ENCODE results near the gene PTGER1.
"Not testable (repeated sequence)": the region's sequence is repeated elsewhere in the genome, so short reads cannot be mapped to it uniquely, and the experiment has no call there.

Gene PTGER1

GRCh38 chr19:14473978-14474578 lies 1.1 kb downstream of the PTGER1 start:
- Mint-ChIP-seq H3K4me1 (ENCODE audit: low read depth) (peaks cover 45% of the 10 kb centered on the region), H3K27me3 (peaks cover 68% of the 10 kb centered on the region), H3K27ac (no peak overlapping the region), H3K9me3 (no peaks in the 10 kb centered on the region), H3K36me3 (ENCODE audit: low read depth) (peaks cover 48% of the 10 kb centered on the region), H3K4me3 (no peak overlapping the region)
- intact Hi-C loops (cut with micrococcal nuclease), result loop anchor here (5.0 kb wide), 1 partner anchor 42 kb away; the partner anchor contains the start of gene PKN1

DNA sequence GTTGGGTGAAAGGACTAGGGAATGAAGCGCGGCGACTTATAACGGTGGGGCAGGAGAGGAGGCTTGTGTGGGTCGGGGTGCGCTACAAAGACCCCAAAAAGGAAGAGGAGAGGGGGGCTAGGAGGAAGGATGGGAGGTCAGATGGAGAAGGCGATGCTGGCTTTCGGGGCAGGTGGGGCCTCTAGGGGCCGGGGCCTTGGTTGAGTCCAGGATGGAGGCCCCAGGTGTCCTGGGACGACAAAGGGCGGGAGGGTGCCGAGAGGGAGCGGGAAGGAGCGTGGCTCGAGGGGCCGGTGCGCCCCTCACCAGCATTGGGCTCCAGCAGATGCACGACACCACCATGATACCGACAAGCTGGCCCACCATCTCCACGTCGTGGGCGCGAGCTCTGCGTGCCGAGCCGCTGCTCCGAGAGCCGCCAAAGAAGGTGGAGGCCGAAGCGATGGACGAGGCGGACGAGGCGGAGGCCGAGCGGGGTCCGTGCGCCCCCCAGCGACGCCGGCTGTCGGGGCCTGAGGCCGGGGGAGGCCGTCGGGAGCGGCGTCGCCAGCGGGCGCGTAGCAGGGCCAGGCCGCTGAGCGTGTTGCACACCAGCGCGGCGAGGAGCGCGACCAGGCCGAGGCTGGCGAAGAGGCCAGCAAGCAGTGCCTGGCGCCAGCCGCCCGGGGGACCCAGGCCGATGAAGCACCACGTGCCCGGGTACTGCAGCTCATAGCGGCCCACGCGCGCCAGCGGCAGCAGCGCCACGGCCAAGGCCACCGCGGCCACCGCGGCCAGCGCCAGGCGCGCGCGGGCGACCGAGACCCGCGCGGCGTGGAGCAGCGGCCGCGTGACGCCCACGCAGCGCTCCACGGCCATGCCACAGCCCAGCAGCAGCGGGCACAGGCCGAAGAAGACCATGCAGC lies 1.8 kb downstream of the PTGER1 start:
- H3K36me3 Mint-ChIP-seq (ENCODE audit: low read depth), result peaks cover 48% of the 10 kb centered on the region
- H3K4me1 Mint-ChIP-seq (ENCODE audit: low read depth), result peaks cover 45% of the 10 kb centered on the region
- peaks cover 64% of the 10 kb centered on the region for H3K27me3 Mint-ChIP-seq
- peak overlapping the region; percentile 30 for H3K4me3 Mint-ChIP-seq
- intact Hi-C loops (cut with micrococcal nuclease), result loop anchor here (5.0 kb wide), 1 partner anchor 41 kb away; the partner anchor contains the start of gene PKN1
- H3K9me3 Mint-ChIP-seq, result no peaks in the 10 kb centered on the region
- H3K27ac Mint-ChIP-seq, result no peak overlapping the region

DNA sequence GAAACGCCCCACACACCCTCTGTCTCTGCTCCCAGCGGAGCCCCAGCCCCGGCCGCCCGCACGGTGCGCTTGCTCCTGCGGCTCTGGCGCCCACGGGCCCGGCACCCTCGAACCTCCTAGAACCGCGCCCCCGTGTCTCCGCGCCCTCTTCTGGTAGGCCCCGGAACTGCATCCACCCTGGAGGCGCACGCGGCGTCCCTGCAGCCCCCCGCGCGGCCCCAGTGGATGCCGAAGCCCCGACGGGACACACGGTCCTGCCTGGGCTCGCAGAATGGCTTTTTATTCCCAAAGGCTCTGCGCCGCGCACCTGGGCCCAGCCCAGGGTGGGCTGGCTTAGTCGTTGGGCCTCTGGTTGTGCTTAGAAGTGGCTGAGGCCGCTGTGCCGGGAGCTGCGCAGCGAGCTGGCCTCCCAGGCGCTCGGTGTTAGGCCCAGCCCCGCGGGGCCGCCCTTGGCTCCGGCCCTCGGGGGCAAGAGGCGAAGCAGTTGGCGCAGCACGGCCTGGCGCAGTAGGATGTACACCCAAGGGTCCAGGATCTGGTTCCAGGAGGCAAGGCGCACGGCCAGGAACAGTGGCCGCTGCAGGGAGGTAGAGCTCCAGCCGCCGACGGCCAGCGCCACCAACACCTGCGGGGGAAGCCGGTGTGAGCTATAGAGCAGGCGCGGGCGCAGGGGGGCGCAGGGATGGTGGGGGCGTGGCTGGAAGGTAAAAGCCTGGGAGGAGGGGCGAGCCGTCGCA lies 2.8 kb downstream of the PTGER1 start:
- Mint-ChIP-seq H3K27ac (no peak overlapping the region), H3K4me3 (peak overlapping the region; percentile 35), H3K36me3 (ENCODE audit: low read depth) (peaks cover 48% of the 10 kb centered on the region), H3K9me3 (no peaks in the 10 kb centered on the region), H3K4me1 (ENCODE audit: low read depth) (peaks cover 45% of the 10 kb centered on the region), H3K27me3 (peaks cover 57% of the 10 kb centered on the region)
- intact Hi-C loops (cut with micrococcal nuclease), result loop anchor here (5.0 kb wide), 1 partner anchor 40 kb away; the partner anchor contains the start of gene PKN1

- no peak overlapping the region for H3K27ac Mint-ChIP-seq
- no peaks in the 10 kb centered on the region for H3K9me3 Mint-ChIP-seq
- peaks cover 51% of the 10 kb centered on the region for H3K27me3 Mint-ChIP-seq
- intact Hi-C loops (cut with micrococcal nuclease), result loop anchor here (5.0 kb wide), 1 partner anchor 39 kb away; the partner anchor contains the start of gene PKN1
- peaks cover 42% of the 10 kb centered on the region for H3K4me1 Mint-ChIP-seq (ENCODE audit: low read depth)
- H3K36me3 Mint-ChIP-seq (ENCODE audit: low read depth), result peaks cover 56% of the 10 kb centered on the region
- peak overlapping the region; percentile 35 for H3K4me3 Mint-ChIP-seq
Measured at GRCh38 chr19:14471436-14472187, 3.5 kb downstream of the PTGER1 start.

DNA sequence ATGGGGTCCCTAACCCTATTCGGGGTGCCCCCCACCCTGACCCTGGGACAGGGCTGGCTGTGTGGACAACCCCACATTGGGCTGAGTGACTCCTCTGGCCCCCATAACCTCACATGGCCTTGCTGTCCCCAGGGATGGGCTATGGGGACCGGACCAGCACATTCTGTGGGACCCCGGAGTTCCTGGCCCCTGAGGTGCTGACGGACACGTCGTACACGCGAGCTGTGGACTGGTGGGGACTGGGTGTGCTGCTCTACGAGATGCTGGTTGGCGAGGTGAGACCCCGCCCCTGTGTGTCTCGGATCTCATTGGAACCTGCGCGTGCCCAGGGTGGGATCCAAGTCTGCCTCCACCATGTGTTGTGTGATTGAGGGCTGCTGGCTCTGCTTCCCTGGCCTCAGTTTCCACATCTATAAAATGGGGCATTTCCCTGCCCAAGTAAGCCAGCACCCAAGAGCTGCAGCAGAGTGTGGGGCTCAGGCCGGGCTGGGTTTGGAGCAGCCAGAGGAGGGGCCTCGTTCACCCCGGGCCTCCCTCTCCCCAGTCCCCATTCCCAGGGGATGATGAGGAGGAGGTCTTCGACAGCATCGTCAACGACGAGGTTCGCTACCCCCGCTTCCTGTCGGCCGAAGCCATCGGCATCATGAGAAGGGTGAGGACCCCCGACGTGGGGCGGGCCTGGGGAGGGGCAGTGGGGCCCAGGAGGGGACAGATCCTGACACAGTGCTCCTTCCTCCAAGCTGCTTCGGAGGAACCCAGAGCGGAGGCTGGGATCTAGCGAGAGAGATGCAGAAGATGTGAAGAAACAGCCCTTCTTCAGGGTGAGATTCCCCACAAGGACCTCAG lies 4.9 kb downstream of the PTGER1 start:
- no peak overlapping the region for H3K4me3 Mint-ChIP-seq
- H3K36me3 Mint-ChIP-seq (ENCODE audit: low read depth), result peaks cover 69% of the 10 kb centered on the region
- H3K9me3 Mint-ChIP-seq, result no peaks in the 10 kb centered on the region
- no peak overlapping the region for H3K27ac Mint-ChIP-seq
- H3K4me1 Mint-ChIP-seq (ENCODE audit: low read depth), result peaks cover 29% of the 10 kb centered on the region
- intact Hi-C loops (cut with micrococcal nuclease), result loop anchor here (5.0 kb wide), 1 partner anchor 38 kb away; the partner anchor contains the start of gene PKN1
- H3K27me3 Mint-ChIP-seq, result peaks cover 37% of the 10 kb centered on the region

DNA sequence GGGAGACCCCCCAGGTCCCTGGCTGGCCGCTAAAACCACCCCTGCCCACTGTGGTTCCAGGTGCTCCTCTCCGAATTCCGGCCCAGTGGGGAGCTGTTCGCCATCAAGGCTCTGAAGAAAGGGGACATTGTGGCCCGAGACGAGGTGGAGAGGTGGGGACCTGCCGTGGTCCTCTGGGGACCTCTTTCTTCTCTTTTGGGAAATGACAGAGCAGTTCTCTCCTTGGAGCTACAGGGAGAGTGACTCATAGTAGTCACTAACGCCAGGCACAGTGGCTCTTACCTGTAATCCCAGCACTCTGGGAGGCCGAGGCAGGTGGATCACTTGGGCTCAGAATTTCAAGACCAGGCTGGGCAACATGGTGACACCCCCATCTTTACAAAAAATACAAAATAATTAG lies 7.3 kb downstream of the PTGER1 start:
- H3K9me3 Mint-ChIP-seq, result no peaks in the 10 kb centered on the region
- no peak overlapping the region for H3K4me3 Mint-ChIP-seq
- peaks cover 14% of the 10 kb centered on the region for H3K4me1 Mint-ChIP-seq (ENCODE audit: low read depth)
- intact Hi-C loops (cut with micrococcal nuclease), result no loop called here
- peaks cover 94% of the 10 kb centered on the region for H3K36me3 Mint-ChIP-seq (ENCODE audit: low read depth)
- H3K27me3 Mint-ChIP-seq, result peaks cover 14% of the 10 kb centered on the region
- no peak overlapping the region for H3K27ac Mint-ChIP-seq

- peaks cover 9% of the 10 kb centered on the region for H3K4me1 Mint-ChIP-seq (ENCODE audit: low read depth)
- intact Hi-C loops (cut with micrococcal nuclease), result no loop called here
- H3K27ac Mint-ChIP-seq, result no peak overlapping the region
- no peaks in the 10 kb centered on the region for H3K9me3 Mint-ChIP-seq
- peaks cover 10% of the 10 kb centered on the region for H3K27me3 Mint-ChIP-seq
- no peak overlapping the region for H3K4me3 Mint-ChIP-seq
- H3K36me3 Mint-ChIP-seq (ENCODE audit: low read depth), result peaks cover 98% of the 10 kb centered on the region
Measured at GRCh38 chr19:14467391-14467790, 7.8 kb downstream of the PTGER1 start.

DNA sequence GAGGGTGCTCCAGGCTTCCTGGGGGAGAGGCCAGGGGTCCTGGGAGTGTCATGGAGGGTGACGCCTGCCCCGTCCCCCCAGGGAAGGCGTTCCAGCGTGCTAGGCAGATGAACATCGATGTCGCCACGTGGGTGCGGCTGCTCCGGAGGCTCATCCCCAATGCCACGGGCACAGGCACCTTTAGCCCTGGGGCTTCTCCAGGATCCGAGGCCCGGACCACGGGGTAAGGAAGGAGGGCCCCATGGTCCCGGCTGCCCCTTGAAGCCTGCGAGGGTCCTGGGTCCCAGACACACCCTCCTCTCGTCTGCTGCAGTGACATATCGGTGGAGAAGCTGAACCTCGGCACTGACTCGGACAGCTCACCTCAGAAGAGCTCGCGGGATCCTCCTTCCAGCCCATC lies 11.4 kb downstream of the PTGER1 start:
- Mint-ChIP-seq H3K27me3 (no peaks in the 10 kb centered on the region), H3K4me3 (no peak overlapping the region), H3K9me3 (no peaks in the 10 kb centered on the region), H3K27ac (no peak overlapping the region), H3K4me1 (ENCODE audit: low read depth) (peaks cover 12% of the 10 kb centered on the region), H3K36me3 (ENCODE audit: low read depth) (peaks cover 100% of the 10 kb centered on the region)
- intact Hi-C loops (cut with micrococcal nuclease), result no loop called here

DNA sequence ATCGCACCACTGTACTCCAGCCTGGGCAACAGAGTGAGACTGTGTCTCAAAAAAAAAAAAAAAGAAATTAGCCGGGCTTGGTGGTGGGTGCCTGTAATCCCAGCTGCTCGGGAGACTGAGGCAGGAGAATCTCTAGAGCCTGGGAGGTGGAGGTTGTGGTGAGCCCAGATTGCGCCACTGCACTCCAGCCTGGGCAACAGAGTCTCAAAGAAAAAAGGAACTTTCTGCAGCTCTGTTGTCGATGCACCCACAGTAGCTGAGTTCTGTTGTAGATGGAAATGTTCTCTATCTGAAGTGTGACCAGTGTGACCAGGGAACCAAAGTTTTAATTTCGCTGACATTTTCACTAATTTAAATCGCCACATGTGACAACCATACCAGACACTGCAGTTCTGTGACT lies 12.8 kb downstream of the PTGER1 start:
- H3K9me3 Mint-ChIP-seq; H3K4me3 Mint-ChIP-seq; H3K27ac Mint-ChIP-seq; H3K27me3 Mint-ChIP-seq; intact Hi-C loops (cut with micrococcal nuclease): not testable (repeated sequence)
- Mint-ChIP-seq H3K4me1 (ENCODE audit: low read depth) (peaks cover 24% of the 10 kb centered on the region), H3K36me3 (ENCODE audit: low read depth) (peaks cover 100% of the 10 kb centered on the region)

DNA sequence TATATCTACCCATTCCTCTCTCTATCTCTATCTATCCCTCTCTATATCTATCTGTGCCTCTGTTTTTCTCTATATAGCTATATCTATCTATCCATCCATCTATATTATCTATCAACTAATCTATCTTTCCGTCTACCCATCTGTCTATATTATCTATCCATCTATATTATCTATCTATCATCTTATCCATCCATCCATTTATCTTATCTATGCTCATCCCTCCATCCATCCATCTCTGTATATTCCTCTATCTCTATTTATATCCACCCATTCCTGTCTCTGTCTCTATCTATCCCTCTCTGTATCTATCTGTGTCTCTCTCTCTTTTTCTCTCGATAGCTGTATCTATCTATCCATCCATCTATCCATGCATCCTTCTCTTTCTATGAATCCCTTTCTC lies 14.2 kb downstream of the PTGER1 start:
- H3K9me3 Mint-ChIP-seq, result no peaks in the 10 kb centered on the region
- H3K27ac Mint-ChIP-seq, result no peak overlapping the region
- H3K36me3 Mint-ChIP-seq (ENCODE audit: low read depth), result peaks cover 97% of the 10 kb centered on the region
- no peaks in the 10 kb centered on the region for H3K27me3 Mint-ChIP-seq
- no peak overlapping the region for H3K4me3 Mint-ChIP-seq
- intact Hi-C loops (cut with micrococcal nuclease), result no loop called here
- H3K4me1 Mint-ChIP-seq (ENCODE audit: low read depth), result peaks cover 24% of the 10 kb centered on the region

DNA sequence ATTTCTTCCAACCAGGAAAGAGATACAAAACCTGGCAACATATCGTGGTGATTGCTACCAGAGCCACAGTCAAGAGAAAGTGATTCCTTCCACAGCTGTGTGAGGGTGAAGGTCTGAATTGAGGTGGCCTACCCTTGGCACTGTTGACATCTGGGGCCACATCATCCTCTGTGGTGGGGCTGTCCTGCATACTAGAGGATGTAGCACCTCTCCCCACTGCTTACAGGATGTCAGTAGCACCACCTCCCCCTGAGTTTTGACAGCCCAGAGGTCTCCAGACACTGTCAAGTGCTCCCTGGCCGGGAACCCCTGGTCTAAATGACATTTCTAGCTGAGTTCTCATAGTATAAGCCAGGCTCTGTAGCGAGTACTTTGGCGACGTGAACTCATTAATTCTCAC lies 15.5 kb downstream of the PTGER1 start:
- H3K27me3 Mint-ChIP-seq, result no peaks in the 10 kb centered on the region
- no peak overlapping the region for H3K27ac Mint-ChIP-seq
- no peaks in the 10 kb centered on the region for H3K9me3 Mint-ChIP-seq
- H3K36me3 Mint-ChIP-seq (ENCODE audit: low read depth), result peaks cover 97% of the 10 kb centered on the region
- H3K4me3 Mint-ChIP-seq, result no peak overlapping the region
- intact Hi-C loops (cut with micrococcal nuclease), result no loop called here
- peaks cover 24% of the 10 kb centered on the region for H3K4me1 Mint-ChIP-seq (ENCODE audit: low read depth)

DNA sequence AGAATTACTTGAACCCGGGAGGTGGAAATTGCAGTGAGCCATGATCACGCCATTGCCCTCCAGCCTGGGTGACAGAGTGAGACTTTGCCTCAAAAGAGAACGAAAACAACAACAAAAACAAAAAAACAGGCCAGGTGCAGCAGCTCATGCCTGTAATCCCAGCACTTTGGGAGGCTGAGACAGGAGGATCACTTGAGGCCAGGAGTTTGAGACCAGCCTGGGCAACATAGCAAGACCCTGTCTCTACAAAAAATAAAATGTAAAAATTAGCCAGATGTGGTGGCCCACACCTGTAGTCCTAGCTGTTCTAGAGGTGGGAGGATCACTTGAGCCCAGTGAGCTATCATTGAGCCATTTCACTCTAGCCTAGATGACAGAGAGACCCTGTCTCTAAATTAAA lies 22.9 kb downstream of the PTGER1 start:
- H3K27ac Mint-ChIP-seq; H3K4me3 Mint-ChIP-seq; intact Hi-C loops (cut with micrococcal nuclease); H3K4me1 Mint-ChIP-seq (ENCODE audit: low read depth); H3K9me3 Mint-ChIP-seq; H3K27me3 Mint-ChIP-seq: not testable (repeated sequence)
- H3K36me3 Mint-ChIP-seq (ENCODE audit: low read depth), result peaks cover 97% of the 10 kb centered on the region

DNA sequence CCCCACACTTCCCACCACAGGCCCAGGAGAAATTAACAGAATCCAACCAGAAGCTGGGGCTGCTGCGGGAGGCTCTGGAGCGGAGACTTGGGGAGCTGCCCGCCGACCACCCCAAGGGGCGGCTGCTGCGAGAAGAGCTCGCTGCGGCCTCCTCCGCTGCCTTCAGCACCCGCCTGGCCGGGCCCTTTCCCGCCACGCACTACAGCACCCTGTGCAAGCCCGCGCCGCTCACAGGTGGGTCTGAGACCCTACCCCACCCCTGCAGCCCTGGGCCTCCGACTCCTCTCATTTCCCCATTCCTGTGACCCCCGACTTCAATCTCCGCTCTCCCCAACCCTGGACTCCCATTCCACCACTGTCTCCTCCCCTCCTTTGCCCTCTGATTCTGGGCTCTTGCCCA lies 24.3 kb downstream of the PTGER1 start:
- H3K36me3 Mint-ChIP-seq (ENCODE audit: low read depth), result peaks cover 100% of the 10 kb centered on the region
- intact Hi-C loops (cut with micrococcal nuclease), result no loop called here

More for the DNA sequence above, 24.3 kb downstream of the PTGER1 start:
- Mint-ChIP-seq H3K27me3 (no peaks in the 10 kb centered on the region), H3K9me3 (no peaks in the 10 kb centered on the region), H3K27ac (no peak overlapping the region), H3K4me3 (no peak overlapping the region), H3K4me1 (ENCODE audit: low read depth) (peaks cover 7% of the 10 kb centered on the region)
